IMR-90 (cell line): ENCODE results near the gene UQCC5.

Experiments
- CEBPB ChIP-seq: IDR thresholded peaks from 2 replicates; pipeline ENCODE4 v1.6.1; 2012; ENCODE audit warnings: low read depth, low read length, improper control_type of control experiment
- MAFK ChIP-seq: IDR thresholded peaks from 2 replicates; pipeline ENCODE4 v1.6.1; 2012; ENCODE audit warnings: low read depth, low read length, improper control_type of control experiment
- POLR2A ChIP-seq: IDR thresholded peaks from 2 replicates; pipeline ENCODE4 v1.6.1; 2012; ENCODE audit warnings: mild to moderate bottlenecking, low read depth, low read length
- RAD21 ChIP-seq: IDR thresholded peaks from 2 replicates; pipeline ENCODE4 v1.6.1; 2012; ENCODE audit warnings: low read length, improper control_type of control experiment
- RCOR1 ChIP-seq: IDR thresholded peaks from 2 replicates; pipeline ENCODE4 v1.6.1; 2012; ENCODE audit warnings: mild to moderate bottlenecking, low read length, improper control_type of control experiment; ENCODE audit not compliant: insufficient replicate concordance
- SMC3 ChIP-seq: fragments of 150-350 bp; IDR thresholded peaks from 2 replicates; pipeline ENCODE4 v1.6.1; 2016; ENCODE audit warnings: low read depth, mild to moderate bottlenecking, antibody characterized with exemption, low read length, moderate library complexity
- TF ChIP-seq, protein P1 (sequence below): conservative IDR thresholded peaks from 2 replicates; pipeline ENCODE4 v1.5.1; 2012; ENCODE audit warnings: mild to moderate bottlenecking, low read depth, low read length, improper control_type of control experiment
- TF ChIP-seq, protein P2 (sequence below): fragments of 150-350 bp; IDR thresholded peaks from 2 replicates; pipeline ENCODE4 v1.6.1; 2017; ENCODE audit warnings: mild to moderate bottlenecking, antibody characterized with exemption, low read length, low read depth

DNA sequence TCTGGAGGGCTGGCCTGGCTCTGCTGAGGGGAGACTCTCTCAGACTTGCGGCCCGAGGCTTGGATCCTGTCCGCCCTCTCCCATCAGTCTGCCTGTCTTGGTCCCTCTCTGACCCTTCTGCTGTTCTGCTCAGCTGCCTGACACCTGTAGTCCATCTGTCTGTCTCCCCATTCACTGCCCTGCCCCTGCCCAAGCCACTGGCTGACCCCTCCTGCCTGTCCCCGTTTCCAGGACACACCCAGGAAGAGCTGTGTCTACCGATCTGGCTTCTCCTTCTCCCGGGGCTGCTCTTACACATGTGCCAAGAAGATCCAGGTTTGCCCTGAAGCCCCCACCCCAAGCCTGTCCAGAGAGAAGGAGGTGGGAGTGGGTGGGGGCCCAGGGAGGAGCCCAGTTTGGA, 21.2 kb upstream of the UQCC5 start:
- TF ChIP-seq, protein P1, sequence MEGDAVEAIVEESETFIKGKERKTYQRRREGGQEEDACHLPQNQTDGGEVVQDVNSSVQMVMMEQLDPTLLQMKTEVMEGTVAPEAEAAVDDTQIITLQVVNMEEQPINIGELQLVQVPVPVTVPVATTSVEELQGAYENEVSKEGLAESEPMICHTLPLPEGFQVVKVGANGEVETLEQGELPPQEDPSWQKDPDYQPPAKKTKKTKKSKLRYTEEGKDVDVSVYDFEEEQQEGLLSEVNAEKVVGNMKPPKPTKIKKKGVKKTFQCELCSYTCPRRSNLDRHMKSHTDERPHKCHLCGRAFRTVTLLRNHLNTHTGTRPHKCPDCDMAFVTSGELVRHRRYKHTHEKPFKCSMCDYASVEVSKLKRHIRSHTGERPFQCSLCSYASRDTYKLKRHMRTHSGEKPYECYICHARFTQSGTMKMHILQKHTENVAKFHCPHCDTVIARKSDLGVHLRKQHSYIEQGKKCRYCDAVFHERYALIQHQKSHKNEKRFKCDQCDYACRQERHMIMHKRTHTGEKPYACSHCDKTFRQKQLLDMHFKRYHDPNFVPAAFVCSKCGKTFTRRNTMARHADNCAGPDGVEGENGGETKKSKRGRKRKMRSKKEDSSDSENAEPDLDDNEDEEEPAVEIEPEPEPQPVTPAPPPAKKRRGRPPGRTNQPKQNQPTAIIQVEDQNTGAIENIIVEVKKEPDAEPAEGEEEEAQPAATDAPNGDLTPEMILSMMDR, result no peak
- TF ChIP-seq MAFK (no peak), POLR2A (no peak), CEBPB (no peak), RAD21 (no peak), RCOR1 (no peak), SMC3 (no peak)
- TF ChIP-seq, protein P2, sequence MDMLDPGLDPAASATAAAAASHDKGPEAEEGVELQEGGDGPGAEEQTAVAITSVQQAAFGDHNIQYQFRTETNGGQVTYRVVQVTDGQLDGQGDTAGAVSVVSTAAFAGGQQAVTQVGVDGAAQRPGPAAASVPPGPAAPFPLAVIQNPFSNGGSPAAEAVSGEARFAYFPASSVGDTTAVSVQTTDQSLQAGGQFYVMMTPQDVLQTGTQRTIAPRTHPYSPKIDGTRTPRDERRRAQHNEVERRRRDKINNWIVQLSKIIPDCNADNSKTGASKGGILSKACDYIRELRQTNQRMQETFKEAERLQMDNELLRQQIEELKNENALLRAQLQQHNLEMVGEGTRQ, result no peak
